Stimulated activated CD8-positive, alpha-beta memory T cell treated with anti-CD3 and anti-CD28 coated beads, Interleukin-12 subunit alpha, Interleukin-12 subunit beta, amount 100 ng/mL, for 4 hours (primary cell): ENCODE data around the gene ELAVL2.

ENCODE experiments used
- DNase-seq: peaks from one replicate; pipeline ENCODE4 v3.0.0-alpha.2; 2020; ENCODE audit warnings: low read depth

The ELAVL2 gene

DNA sequence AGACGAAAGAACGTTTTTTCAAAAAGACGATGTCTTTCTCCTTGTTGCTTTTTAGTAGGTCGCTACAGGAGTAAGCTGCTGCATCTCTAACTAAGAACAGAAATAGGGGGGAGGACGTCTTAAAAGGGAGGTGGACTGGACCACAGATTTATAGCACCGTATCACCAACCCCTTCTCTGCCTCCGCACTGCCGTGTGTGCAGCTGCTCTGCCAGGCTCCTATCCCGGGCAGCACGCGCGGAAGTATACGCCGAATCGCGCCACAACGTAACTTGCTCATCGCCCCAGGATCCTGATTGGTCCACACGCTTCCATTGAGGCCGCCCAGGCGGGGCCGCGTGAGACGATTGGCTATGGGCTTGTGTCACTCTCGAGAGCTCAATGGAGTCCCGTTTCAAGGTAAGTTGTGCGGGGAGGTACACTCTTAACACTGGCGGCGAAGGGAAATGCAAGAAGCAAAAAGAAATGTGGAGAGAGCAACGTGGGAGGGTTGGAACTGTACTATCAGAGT lies at the start of gene ELAVL2:
Gene ELAVL2 (minus strand): TSS at position 121 of the 510 bp plus-strand sequence. CDS start 64,006 bp downstream, outside the sequence.
- no peak for DNase-seq

DNA sequence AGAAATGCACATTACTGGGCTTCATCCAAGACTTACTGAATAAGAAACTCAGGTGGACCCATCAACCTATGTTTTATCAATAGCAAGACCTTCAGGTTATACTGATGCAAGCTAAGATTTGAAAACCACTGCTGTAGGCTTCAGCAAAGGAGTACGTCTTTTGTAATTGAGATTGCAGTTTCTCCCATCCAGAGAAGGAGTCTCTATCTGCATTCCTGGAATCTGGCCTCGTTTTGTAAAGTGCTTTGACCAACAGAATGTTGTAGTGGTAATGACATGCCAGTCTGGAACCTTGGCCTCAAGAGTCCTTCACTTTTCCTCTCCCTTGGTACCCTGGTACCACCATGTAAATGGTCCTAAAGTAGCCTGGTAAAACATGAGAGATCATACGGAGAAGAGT lies 32.2 kb upstream of the ELAVL2 start:
- DNase-seq = no peak

DNA sequence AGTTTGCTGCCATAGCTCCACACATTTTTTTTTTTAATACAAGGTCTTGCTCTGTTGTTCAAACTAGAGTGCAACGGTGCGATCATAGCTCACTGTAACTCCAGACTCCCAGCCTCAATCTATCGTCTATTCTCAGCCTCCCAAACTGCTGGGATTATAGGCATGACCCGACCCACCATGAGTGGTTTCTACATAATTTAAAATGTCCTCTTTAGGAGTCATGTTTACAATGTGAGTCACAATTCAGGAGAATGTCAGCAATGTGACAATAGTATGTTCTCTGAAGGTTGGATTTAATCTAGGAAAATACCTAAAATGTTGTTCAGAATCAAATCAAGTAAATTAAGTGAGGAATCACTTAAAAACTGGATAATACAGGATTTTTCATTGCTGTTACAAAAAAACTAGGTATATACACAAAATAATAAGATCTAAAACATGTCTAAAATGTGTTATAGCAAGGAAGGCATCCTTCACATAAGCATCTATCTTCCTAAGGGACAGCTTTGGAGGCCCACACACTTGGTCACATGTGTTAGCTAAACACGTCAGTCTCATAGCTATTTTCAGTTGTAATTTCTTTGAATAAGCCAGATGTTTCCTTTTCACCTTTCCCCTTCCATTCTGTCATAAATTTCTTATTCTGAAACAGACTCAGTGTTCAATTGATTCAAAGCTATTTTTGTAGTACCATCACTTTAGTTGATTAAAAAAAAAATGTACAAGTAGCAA lies 30.0 kb upstream of the ELAVL2 start:
- no peak for DNase-seq

DNA sequence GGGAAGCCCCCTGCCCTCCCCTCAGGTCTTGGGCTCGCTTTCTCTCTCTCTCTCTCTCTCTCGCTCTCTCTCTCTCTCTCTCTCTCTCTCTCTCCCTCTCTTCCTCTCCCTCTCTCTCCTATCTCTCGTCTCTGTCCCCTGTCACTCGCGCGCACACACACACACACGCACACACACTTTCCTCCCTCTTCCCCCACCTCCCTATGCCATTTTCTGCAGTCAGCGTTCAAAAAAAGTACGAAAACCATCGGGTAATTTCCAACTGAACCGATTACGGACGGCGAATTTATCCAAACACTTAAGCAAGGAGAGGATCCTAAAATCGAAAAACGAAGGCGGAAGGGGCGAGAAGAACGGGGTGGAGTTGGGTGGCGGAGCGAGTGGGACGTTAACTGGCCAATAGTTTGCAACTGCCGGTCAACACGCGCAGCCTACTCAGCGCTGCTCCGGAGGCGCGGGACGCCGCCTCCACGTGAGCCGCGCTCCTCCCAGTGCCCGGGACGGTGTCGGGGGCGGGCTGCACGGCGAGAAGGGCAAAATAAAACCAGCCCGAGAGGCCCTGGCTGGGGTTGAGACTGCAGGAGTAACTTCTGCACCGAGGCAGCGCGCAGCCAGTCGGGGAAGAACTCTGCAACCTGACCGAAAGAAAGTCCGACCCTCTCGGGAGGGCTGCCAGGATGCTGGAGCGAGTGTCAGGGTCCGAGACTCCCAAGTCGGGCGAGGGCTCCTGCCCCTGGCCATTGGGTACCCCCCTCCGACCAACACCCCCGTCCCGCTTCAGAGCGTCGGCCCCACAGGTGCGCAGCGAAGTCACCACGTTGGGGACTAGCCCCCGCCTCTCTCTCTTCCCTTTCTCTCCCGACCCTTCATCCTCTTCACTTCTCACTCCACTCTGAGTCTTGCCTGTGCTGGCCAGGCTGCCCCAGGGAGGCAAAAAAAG lies 24.9 kb upstream of the ELAVL2 start:
- DNase-seq = no peak

DNA sequence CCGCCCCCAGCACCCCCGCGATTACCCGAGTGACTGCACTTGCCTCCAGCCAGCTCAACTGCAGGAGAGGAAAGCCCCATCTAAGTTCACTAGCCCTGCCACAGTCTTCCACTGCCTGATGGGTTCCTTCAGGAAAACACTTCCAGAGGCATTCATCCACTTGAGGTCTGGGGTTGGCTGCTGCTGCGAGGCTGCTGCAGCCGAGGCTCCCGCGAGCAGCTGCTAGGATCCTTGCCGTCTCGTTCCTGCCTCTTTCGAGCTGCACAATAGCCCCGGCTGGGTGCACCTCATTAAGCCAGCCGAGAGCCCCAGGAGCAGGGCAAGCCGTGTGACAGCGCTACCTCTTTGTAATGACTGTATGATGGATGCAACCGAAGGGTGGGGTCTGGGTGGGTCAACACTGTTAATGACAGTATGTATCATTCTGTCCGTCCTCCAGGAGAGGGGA lies 24.2 kb upstream of the ELAVL2 start:
- DNase-seq = no peak

DNA sequence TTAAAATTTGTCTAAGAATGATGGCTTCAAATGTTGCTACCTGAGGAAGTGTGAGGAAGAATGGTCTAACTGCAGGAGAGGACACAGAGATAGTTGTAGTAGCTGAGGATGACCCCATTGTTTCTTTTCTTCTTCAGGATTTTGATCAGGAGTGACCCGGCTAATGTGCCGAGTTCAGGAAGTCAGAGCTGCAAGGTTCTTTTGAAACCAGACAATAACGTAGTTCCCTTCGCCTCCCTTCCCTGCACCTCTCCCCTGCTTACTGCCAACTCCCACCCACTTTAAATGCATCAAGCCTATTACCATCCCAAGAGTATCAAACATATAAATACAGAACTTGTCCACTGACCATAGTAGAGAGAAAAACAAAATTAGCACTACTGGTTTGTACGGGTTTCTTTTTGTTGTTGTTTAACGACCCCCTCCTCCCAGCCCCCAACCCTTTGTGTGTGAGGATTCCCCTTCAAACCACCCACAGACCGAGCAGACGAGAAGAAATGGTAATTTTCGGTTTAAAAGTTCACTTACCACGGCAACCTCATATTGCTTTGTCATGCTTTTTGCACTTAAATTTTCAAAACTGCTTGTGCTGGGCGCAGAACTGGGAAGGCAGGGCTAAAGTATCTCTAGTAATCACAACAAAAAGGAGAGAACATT lies 23.5 kb upstream of the ELAVL2 start:
- no peak for DNase-seq

DNA sequence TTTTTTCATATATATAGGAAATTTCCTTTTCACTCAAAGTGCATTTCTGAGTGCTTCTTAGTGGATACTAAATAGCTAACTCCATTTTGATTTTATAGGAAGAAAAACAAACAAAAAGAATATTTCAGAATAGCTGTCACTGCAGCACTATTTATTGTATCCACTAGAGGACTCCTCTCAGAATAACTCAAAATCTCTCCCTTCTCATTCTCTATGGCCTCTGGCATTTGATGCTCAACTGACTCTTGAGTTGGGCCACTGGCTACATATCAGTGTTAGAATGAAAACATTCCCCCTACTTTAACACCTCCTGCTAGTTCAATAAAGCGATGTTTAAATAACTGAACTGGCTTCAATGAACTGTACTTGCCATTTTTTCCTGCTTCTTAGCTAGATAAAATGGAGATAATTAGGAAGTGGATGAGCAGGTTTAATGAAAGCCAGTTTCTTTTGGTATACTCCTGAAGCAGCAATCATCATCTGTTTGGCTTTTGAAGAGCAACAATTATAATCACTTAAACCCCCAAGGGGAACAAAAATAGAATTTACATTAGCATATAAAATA lies 16.6 kb upstream of the ELAVL2 start:
- DNase-seq = no peak

DNA sequence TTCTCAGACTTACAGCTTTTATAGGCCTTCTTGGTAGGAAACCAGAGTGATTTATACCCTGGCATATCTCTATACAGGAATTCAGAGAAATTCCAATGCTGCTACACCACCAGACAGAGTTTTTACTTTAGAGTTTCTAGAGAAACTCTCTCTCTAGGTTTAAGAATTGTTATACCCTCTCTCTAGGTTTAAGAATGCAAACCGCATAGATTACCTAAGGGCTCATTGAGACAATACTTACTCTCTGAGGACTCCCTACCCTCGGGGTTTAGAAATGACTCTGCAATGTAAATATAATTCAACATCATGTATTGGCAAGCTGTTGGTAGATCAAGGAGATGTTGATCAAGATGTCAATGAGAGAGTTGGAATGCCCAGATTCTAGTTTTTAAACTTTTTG lies 15.3 kb upstream of the ELAVL2 start:
- DNase-seq = no peak

DNA sequence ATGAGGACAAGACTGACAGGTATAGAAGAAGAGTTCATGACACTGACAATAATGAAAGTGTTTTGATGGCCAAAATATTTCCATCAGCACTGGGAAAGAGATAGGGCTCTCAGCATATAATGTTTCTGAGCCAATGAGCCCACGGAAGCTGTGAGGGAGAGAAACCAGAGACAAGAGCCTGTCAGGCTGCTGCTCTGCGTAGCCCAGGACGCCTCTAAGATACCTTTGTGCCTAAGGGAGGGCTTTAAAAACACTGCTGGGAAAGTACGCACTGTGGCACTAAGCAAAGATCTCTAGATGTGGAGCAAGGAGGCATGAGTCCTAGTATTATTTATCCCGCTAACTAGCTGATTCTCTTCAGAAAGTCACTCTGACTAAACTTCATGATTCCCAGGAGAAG lies 11.0 kb upstream of the ELAVL2 start:
- DNase-seq = no peak

DNA sequence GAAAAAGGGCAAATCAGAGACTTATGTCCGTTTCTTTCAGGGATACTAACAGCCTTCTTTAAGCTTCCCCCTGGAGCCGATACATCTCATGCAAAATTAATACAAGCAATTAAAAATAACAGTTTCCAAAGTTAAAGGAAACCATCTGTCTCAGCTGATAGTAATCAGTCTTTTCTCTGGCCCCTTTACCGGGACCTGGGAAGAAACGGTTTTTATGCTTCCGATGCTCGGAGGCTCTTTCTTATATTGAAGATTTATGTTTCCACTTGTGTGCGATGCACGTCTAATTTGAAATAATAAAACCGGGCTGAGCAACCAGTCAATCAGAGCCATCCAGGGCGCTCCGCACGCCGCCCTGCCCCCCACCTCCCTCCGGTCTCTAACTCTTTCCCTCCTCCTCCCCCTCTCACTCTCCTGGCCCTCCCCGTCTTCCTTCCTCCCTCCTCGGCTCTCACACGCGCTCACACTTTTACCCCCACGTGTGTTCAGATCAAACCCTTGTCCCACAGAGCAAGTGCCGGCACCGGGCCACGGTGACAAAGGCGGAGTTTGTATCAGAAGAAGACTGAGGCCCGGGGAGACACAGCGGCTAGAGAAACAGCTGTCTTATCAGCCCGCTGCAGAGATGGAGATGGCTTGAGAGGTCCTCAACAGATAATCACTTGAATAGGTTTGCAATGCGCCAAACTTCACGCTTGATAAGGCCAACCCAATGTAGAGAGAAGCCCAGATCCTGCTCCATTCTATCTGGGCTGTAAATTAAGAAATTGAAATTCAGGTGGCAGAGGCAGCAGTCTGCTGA lies 5.1 kb upstream of the ELAVL2 start:
- DNase-seq = no peak

DNA sequence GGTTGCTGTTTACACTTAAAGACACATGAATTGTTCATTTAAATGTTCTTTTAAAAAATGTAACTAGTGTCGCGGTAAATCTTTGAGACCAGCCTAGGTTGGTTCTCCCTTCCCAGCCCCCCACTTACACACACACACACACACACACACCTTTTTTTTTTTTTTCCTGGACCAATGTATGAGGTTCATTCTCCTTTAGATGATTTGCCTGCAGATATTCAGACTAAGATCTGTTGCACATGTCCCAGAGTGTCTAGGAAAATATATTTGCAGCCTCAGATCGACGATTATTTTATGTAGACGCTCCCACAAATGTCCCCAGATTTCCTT lies 4.4 kb upstream of the ELAVL2 start:
- no peak for DNase-seq

DNA sequence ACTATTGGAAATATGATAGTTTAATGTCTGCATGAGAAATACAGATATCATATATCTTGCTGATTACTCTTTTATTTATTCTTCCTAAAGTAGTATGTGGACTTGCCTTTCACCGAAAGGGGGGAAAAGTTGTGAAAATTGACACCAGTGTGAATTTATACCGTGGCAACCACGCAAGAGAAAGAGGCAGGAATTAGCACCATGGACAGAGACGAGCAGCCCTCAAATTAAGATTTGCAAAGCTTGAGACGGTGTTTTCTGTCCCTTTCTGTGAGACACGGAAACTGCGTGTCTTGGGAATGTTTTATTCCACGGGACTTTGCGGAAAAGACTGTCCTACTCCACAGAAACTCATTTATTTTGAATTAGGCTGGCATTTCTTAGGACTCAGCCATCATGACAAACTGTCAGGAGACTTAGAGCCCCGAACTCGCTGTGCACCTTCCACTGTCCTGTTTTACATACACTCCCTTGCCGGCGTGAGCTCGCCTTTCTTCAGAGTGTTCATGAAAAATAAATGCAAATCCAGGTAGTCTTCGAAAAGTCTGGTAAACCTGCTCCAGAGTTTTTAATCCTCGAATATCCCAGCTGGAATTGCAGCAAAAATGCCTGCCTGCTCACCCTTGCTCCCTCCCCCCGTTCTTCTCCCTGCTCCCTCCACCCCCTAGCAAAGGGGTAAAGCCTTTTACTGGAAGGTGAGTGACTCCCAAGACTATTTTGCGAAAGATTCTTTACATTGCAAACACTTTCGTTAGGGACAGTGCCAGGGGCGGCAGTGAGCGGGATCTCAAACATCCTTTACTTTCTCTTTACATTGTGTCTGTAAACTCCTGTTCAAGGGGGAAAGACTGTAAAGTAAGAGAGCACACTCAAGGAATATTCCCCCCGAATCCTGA lies 3.8 kb upstream of the ELAVL2 start:
- no peak for DNase-seq

DNA sequence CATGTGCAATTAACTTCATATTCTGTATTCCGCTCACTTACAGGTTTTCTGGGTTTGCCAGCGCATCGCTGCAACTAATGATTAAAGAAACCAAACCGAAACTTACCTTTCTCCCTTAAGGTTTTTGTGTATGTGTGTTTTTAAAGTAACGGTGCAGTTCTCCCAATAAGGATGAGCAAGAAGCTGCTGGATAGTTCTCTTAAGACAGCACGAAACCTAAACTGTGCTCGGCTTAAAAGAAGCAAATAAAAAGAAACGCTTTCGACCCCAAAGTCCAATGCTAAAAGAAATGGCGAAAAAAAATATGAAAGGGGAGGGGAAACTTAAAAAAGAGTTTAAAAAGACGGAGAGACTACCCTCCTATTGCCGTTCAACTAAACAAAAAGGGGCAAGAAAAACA lies 340 bp downstream of the ELAVL2 start:
- no peak for DNase-seq

DNA sequence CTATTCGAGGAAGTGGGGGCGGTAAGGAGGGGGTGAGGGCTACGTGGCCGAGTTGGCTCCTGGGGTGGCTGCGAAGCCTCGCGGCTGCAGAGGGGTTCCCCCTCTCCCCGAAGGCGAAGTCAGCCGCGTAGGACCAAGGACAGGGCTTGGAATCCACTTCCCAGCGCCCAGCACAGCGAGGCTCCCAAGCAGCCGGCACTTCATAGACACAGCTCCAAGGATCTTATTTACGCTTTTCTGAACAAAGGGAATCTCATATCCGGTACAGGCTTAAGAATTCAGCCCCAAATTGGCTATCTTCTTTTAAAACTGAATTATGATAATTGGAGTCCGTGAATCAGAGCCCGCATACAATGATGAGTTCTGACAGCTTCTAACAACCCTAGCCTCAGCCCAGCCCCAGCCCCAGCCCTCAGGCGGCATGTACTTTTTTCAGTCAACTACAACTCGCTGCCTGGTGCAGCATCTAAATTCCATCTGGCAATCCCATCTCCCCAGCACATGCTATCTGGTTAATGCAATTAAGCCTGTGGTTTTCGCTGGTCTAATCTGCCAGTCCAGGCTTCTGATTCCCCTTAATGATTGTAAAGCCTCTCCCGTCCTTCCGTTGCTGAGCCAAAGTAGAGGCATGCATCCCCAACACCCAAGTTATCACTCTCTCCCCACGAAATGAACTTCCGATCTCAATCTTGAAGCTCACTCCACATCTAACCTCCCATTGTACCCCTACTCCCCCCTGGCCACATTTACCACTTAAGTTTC lies 1.0 kb downstream of the ELAVL2 start:
- no peak for DNase-seq

DNA sequence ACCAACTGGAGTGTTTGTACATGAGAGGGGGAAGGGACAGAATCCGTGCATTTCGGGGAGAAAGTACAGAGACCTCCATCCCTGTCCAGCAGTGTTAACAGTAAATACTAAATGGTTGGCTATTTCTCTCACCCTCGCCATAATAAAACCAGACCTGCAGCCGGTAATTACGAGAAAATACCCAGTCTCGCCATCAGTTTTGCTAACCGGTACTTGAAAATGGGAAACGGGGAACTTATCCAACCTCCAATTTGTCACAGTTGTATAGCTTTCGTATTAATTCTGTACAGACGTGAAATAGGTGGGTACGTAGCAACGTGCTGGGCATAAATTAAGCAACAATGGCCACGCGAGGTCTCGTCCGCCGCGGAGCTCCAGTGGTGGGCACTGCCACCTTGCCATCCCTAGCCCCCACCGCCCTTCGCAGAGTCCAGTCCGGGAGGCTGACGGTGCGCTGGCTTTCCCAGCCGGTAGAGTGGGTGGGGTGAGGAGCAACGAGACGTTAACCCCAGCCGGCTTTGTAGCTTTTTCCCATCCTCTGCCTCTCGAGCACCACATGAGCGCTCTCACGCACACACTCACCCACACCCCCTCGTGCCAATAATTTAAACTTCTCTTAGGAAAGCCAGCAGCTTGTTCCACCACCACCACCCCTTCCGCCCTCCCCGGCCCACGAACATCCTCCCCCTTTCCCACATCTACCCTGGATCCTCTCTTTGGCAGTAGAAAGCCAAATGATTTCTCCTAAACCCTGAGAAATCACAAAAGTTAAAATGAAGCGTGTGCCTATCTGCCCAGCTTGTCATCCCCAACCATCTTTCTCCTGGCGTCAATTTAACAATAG lies 1.8 kb downstream of the ELAVL2 start:
- no peak for DNase-seq

DNA sequence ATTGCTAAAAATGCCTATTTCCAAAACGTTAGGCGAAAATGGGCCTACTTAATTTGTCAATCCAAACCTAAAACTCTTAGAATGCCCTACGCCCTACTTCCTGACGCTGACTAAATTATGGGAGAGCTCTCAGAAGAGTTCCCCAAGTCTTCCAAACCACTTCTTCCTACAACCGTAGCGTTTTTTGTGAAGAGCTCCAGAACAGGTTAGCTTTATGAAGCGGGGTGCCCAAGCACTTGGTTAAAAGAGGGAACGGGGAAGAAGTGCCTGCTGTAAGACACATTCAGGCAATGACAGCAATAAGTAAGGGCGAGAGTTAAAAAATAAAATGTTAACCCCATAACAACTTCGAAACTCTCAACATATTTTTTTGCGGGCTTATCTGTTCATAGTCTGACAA lies 2.8 kb downstream of the ELAVL2 start:
- DNase-seq = no peak

DNA sequence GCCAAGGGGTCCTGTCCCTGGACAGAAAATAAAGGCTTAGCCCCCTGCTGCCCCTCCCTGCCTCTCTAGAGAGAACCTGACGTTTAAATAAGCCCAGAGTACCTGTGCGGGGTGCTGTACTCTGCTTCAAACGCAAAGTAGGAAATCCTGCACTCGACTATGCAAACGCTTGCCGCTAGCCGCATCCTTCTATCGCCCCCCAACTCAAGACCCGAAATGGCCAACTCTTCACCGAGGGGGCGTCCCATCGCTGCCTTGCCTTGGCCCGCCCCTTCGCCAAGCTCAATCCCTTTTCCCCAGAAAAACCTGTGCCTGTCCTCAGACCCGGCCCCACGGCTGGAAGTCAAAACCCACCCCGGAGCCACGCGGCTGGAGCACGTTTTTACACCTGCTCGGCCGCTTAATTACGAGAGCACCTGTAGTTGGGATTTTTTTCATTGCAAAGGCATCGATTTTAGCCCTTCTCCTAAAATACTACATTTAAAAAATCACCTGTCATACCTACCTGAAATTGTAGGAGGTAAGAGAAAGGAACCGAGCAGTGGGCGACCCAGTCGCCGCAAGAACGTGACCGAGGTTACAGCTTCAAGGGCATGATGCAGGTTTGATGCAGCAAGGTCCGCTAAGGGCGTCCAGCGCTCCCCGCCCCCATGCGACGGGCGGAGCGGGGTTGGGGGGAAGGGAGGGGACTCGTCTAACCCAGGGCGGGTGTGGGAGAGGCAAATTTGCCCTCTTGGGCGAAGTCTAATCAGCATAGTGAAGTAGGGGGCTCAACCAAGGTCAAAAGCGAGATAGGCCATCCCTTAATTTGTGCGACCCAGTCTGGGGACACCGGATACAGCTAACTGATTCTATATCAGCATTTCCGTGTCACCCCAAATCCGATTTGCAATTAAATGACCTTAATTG lies 3.5 kb downstream of the ELAVL2 start:
- no peak for DNase-seq
